AG09309 (cell line): ENCODE results near the gene TMED1.

Experiments
- DNase-seq: peaks from one replicate; pipeline ENCODE4 v3.0.0-alpha.2; 2010; ENCODE audit warnings: low read depth
- H3K4me3 ChIP-seq: 2 replicates; pipeline ENCODE4 v1.5.1; 2011; ENCODE audit warnings: mild to moderate bottlenecking, low read depth, low read length, moderate library complexity; ENCODE audit not compliant: control insufficient read depth
- CTCF ChIP-seq: IDR thresholded peaks from 2 replicates; pipeline ENCODE4 v1.5.1; 2011; ENCODE audit warnings: mild to moderate bottlenecking, low read depth, low read length, inconsistent platforms; ENCODE audit not compliant: insufficient read depth, control insufficient read depth; ENCODE audit errors: missing control alignments

The TMED1 gene

DNA sequence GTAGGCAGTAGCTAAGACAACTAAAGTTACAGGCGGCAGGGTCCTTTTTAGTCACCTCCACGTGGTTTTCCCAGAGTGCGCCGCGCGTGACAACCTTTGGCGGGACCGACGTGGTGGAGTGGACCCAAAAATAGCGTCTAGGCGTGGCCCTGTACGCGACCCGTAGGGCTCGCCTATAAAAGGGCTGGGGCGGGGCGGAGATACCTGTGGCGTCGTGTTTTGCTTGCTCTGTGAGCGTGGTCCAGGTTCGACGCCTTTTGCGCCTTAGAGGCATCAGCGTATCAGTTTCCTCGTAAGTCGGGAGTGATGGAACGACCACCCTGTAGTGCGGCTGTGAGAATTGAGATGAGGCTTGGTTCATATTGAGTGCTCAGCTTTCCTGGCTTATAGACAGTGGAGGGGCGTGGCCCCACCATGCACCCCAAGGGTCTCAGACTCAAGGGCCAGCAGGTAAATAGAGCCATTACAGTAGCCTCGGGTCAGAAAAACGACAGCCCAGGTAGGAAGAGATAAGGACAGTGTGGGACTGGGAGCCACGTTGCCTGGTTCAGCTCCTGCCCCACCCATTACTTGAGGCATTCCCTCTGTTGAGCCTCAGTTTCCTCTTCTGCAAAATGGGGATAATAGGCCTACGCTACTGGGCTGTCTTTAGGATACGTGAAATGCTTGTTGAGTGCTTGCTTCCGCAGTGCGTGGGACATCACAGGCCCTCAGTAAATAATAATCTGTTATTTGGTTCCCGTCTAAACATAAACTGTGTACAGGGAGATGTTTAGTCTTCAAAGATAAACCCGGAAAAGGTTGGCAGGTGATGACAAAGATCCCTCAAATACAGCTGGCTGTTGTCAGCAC, 693 bp upstream of the TMED1 start:
- H3K4me3 ChIP-seq: peak overlapping the region; percentile 84
- no peak for DNase-seq
- no peak for TF ChIP-seq CTCF

DNA sequence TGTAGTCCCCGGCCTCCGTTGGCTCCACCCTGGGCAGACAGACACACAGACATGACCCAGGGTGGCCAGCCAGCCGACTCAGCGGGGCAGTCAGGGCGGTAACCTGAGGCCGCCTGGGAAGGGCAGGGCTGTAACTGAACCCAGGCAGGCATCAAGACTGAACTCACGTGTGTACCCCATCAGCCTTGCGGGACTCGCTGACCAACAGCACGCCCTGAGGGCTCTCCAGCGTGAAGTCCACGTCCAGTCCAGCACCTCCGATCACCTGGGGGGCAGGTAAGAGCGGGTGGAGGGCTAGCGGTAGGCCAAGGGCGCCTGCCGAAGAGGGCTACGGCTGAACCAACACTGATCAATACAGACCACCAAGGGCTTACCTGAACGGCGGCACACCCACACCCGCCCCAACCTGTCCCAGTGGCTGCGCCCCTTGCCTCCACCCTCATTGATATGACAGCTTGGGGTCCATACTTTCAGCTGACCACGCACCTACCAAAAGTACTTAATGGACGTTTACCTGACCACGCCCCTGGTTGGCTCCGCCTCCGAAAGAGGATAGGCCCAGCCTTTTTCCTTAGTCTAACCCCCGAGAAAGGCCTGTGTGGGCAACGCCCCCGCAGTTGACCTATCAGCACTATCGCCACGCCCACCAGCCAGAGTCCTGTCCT, 791 bp downstream of the TMED1 start:
- TF ChIP-seq CTCF: no peak
- peak overlapping the region; percentile 38 for H3K4me3 ChIP-seq
- DNase-seq: no peak

DNA sequence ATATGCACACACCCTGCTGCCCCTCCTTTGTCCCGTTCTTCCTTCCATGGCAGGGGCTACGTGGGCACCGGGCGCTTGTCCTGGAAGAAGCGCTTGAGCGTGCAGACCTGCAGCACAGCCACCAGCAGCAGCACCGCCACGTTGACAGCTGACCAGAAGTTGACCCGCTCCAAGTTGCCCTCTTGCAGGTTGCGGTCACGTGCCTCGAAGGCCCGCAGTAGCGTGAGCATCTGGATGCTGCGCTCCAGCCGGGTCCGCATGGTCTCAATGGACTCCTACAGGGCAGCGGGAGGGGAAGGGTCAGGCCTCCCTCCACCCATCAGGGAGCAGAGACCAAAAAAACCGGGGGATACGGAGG, 3.1 kb downstream of the TMED1 start:
- no peak for TF ChIP-seq CTCF
- no peak overlapping the region for H3K4me3 ChIP-seq
- no peak for DNase-seq

- TF ChIP-seq CTCF: no peak
- DNase-seq: no peak
- H3K4me3 ChIP-seq: no peak overlapping the region
Measured at GRCh38 chr19:10831987-10832938, 3.7 kb downstream of the TMED1 start.

DNA sequence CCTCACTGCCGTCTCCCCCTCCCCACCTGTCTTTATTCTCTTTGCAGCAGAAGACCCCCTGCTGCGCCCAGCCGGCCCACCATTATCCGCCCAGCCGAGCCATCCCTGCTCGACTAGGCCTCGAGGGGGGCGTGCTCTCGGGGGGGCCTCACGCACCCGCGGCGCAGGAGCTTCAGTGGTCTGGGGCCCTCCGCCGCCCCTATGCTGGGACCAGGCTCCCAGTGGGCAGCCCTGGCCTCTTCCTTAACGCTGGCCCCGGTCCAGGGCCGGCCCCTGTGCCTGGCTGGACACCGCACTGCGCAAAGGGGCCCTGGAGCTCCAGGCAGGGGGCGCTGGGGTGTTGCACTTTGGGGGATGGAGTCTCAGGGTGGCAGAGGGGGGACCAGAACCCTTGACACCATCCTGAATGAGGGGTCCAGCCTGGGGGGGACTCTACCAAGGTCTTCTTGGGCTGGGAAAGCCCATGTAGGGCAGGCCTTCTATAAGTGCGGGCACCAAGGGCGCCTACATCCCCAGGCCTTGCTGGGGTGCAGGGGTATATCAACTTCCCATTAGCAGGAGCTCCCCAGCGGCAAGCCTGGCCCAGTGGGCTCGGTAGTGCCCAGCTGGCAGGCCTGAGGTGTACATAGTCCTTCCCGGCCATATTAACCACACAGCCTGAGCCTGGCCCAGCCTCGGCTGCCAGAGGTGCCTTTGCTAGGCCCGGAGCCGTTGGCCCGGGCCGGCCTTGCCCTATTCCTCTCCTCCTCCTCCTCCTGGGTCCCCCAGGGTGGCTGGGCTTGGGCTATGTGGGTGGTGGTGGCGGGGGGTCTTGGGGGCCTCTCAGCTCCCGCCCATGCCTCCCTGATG, 4.9 kb downstream of the TMED1 start:
- no peak for TF ChIP-seq CTCF
- no peak overlapping the region for H3K4me3 ChIP-seq
- no peak for DNase-seq
